Subcutaneous adipose tissue (tissue), 4 donors: ENCODE results near the gene TRDN. TPM values are rescaled to one million over a fixed set of nuclear protein-coding genes. Genes with fewer than 3 reads are reported as not detected.

Experiments used
- total RNA-seq, 4 donors: library from RNA; depleted of rRNA; stranded (reverse); fragments of >200 nt; gene quantifications; one replicate each; pipeline ENCODE4 v1.1.0, GENCODE V29; 2016
- TF ChIP-seq, protein P1 (sequence below): fragments of 450-650 bp; IDR thresholded peaks from one replicate; pipeline ENCODE4 v1.5.1; 2016; ENCODE audit warnings: low read depth, mild to moderate bottlenecking, control low read depth, antibody characterized with exemption, moderate library complexity

Gene TRDN
- total RNA-seq, 4 donors from 2014 or later = under 0.01 to 2.8 (median 2.2) TPM; not detected in 1

DNA sequence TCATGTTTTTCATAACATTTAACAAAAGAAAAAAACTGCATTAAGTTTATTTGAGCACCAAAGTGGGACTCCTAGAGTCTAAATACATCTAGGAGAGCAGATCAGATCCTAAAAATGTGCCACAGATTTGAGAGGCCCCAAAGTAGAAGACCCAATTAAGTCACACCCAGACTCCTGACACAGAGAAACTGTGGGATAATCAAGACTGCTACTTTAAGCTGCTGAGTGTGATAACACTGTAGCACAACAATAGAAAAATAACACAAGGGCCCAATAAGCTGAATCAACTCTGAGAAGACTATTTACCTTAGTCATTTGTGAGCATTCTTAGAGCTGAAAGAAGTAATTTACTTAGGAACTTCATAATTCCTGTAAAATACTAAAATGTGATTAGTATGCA lies 26.0 kb downstream of the TRDN start:
- TF ChIP-seq, protein P1, sequence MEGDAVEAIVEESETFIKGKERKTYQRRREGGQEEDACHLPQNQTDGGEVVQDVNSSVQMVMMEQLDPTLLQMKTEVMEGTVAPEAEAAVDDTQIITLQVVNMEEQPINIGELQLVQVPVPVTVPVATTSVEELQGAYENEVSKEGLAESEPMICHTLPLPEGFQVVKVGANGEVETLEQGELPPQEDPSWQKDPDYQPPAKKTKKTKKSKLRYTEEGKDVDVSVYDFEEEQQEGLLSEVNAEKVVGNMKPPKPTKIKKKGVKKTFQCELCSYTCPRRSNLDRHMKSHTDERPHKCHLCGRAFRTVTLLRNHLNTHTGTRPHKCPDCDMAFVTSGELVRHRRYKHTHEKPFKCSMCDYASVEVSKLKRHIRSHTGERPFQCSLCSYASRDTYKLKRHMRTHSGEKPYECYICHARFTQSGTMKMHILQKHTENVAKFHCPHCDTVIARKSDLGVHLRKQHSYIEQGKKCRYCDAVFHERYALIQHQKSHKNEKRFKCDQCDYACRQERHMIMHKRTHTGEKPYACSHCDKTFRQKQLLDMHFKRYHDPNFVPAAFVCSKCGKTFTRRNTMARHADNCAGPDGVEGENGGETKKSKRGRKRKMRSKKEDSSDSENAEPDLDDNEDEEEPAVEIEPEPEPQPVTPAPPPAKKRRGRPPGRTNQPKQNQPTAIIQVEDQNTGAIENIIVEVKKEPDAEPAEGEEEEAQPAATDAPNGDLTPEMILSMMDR = no peak

DNA sequence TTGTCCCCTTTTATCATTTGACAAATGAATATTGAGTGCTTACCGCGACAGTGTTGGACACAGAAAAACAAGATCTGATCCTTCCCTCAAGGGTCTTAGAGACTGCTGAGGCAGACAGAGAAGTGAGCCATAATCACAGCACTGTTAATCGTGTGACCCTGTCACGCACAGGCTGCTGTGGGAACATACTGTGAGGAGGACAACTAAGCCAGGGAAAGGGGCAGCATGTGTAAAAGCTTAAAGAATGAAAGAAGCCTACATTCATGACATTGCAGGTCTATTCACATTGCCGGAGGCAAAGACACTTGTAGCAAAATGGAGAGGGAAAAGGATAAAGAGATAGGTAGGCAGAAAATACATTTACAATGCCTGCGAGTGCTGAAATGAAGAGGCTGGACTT lies 32.7 kb downstream of the TRDN start:
- TF ChIP-seq, protein P1 = no peak

DNA sequence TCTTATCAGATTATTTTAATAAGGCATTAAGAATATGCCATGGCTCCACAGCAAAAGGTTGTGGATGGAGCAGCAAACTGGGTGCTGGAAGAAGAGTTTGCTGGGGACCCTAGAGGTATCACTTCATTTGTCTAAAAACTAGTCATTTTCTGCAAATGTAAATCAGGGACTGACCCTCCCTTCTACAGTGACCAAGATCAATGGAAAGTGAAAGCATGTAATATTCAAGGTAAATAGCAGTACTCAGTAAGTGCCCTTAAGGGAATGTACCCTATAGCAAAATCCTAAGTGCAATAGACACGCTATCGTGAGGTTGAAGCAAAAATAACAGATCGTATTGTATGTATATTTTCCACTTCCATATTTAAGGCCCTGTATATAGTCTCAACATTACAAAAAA lies 38.7 kb downstream of the TRDN start:
- TF ChIP-seq, protein P1 = no peak

DNA sequence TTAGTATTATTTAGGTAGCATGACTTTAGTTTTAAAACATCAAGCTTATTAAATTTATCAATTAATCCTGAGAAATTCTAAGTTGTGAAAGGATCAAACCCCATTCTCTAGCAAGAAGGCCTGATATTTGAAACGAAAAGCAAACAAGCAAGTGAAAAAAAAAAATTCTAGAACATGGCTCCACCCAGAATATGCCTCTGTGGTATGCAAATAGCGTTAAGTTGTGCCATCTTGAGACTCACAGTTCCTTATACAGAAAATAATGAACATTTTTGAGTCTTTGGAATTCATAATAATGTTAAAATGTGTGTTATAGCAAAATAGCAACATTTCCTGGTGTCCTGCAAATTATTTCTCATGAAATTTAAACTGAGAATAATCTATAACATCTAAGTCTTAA lies 42.0 kb downstream of the TRDN start:
- TF ChIP-seq, protein P1 = no peak

DNA sequence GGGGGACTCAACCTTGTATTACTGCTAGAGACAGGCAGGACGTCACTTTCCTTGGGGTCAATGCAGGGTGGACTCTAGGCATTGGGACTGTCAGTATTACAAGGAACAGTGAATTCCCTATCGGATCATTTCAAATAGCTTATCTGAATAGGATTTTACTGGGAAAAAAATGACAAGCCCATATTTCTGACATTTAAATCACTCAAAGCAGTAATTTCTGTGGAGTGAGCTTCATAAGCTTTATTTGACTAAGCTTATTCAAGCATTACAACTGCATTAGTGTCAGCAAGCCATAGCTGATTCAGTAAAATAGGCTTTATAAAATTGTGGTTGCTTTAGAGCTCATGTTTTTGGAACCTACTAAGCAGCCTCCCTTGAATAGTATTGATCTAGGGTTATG lies 44.3 kb downstream of the TRDN start:
- TF ChIP-seq, protein P1 = no peak

DNA sequence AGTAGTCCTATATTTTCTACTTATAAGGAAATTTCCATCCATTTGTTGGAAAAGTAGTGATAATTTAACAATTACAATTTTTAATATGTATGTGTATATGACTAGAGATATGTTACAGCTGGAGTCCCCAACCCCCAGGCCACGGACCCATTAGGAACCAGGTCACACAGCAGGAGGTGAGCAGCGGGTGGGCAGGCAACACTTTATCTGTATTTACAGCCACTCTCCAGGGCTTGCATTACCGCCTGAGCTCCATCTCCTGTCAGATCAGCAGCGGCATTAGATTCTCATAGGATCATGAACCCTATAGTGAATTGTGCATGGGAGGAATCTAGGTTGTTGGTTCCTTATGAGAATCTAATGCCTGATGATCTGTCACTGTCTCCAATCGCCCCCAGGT lies 46.8 kb downstream of the TRDN start:
- TF ChIP-seq, protein P1 = no peak

DNA sequence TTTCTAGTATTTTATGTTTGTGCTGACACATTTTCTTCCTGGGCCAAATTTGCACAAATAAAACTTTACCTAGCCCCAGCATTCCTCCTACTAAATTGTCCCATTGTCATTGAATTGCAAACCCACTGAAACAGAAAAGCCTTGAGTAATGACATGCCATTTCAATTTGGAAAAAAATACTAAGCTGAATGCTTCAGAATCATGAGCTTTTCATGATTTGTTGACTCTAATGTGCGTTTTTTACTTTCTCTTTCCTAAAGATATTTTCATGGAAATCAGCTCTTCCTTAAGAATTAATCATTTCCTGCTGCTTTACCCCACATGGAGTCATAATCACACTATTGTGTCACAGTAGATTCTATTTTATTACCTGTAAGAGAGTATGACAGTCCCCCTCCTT lies 47.4 kb downstream of the TRDN start:
- TF ChIP-seq, protein P1 = no peak
